ENCODE results near the gene BCL11A. TPM values are rescaled to one million over a fixed set of nuclear protein-coding genes. Genes with fewer than 3 reads are reported as not detected.

The BCL11A gene
- total RNA-seq, 1 donor from 2014 or later = 27.1 TPM

GRCh38 chr2:60498816-60499429 is 54.5 kb downstream of the BCL11A start:
- TF ChIP-seq CTCF (IDR thresholded peaks at IDR 0.05; ENCODE audit: borderline replicate concordance) = no peak
- intact Hi-C loops (cut with micrococcal nuclease) = no loop called here
- peaks cover 9% of the 10 kb centered on the region for H3K27me3 ChIP-seq (ENCODE audit: low read depth)

GRCh38 chr2:60498127-60498815 is 55.2 kb downstream of the BCL11A start:
- DNase-seq = no peak
- Histone ChIP-seq H3K4me1 (peaks cover 63% of the 10 kb centered on the region), H3K36me3 (no peaks in the 10 kb centered on the region), H3K27ac (replicated peaks) (no peak overlapping the region), H3K4me3 (no peak overlapping the region), H3K27me3 (ENCODE audit: low read depth) (peaks cover 9% of the 10 kb centered on the region), H3K9me3 (replicated peaks) (no peaks in the 10 kb centered on the region)
- TF ChIP-seq CTCF (IDR thresholded peaks at IDR 0.05; ENCODE audit: borderline replicate concordance) = no peak
- intact Hi-C loops (cut with micrococcal nuclease) = no loop called here

More at GRCh38 chr2:60498816-60499429, 54.5 kb downstream of the BCL11A start:
- Histone ChIP-seq H3K4me3 (no peak overlapping the region), H3K27ac (replicated peaks) (no peak overlapping the region), H3K4me1 (peaks cover 69% of the 10 kb centered on the region), H3K9me3 (replicated peaks) (no peaks in the 10 kb centered on the region), H3K36me3 (no peaks in the 10 kb centered on the region)
- DNase-seq = no peak

- Histone ChIP-seq H3K36me3 (no peaks in the 10 kb centered on the region), H3K4me3 (no peak overlapping the region), H3K27me3 (ENCODE audit: low read depth) (peaks cover 3% of the 10 kb centered on the region), H3K4me1 (peaks cover 57% of the 10 kb centered on the region), H3K27ac (replicated peaks) (no peak overlapping the region), H3K9me3 (replicated peaks) (no peaks in the 10 kb centered on the region)
- TF ChIP-seq CTCF (IDR thresholded peaks at IDR 0.05; ENCODE audit: borderline replicate concordance) = no peak
- intact Hi-C loops (cut with micrococcal nuclease) = no loop called here
- no peak for DNase-seq
These were observed 56.0 kb downstream of the BCL11A start for GRCh38 chr2:60497500-60497899.

GRCh38 chr2:60496956-60497355 is 56.5 kb downstream of the BCL11A start:
- H3K4me3 ChIP-seq = no peak overlapping the region
- H3K27ac ChIP-seq (replicated peaks) = no peak overlapping the region
- H3K9me3 ChIP-seq (replicated peaks) = no peaks in the 10 kb centered on the region
- H3K36me3 ChIP-seq = no peaks in the 10 kb centered on the region
- no peak for TF ChIP-seq CTCF (IDR thresholded peaks at IDR 0.05; ENCODE audit: borderline replicate concordance)
- DNase-seq = no peak
- intact Hi-C loops (cut with micrococcal nuclease) = no loop called here
- peaks cover 3% of the 10 kb centered on the region for H3K27me3 ChIP-seq (ENCODE audit: low read depth)
- H3K4me1 ChIP-seq = peaks cover 53% of the 10 kb centered on the region

- intact Hi-C loops (cut with micrococcal nuclease) = no loop called here
- no peak for DNase-seq
- no peak for TF ChIP-seq CTCF (IDR thresholded peaks at IDR 0.05; ENCODE audit: borderline replicate concordance)
- no peak overlapping the region for H3K4me3 ChIP-seq
- no peaks in the 10 kb centered on the region for H3K9me3 ChIP-seq (replicated peaks)
- H3K4me1 ChIP-seq = peaks cover 53% of the 10 kb centered on the region
- H3K27ac ChIP-seq (replicated peaks) = no peak overlapping the region
- H3K36me3 ChIP-seq = no peaks in the 10 kb centered on the region
- peaks cover 3% of the 10 kb centered on the region for H3K27me3 ChIP-seq (ENCODE audit: low read depth)
These were observed 57.0 kb downstream of the BCL11A start for GRCh38 chr2:60496475-60496874.

Data from left ventricle myocardium inferior (tissue), 1 donor.